ENCODE measurements around the gene CHRNA3. TPM values are rescaled to one million over a fixed set of nuclear protein-coding genes. Genes with fewer than 3 reads are reported as not detected.

CHRNA3 gene
- polyA plus RNA-seq, 1 of the 3 experiments (the other 2 are of a cell fraction), result 2.3 TPM

DNA sequence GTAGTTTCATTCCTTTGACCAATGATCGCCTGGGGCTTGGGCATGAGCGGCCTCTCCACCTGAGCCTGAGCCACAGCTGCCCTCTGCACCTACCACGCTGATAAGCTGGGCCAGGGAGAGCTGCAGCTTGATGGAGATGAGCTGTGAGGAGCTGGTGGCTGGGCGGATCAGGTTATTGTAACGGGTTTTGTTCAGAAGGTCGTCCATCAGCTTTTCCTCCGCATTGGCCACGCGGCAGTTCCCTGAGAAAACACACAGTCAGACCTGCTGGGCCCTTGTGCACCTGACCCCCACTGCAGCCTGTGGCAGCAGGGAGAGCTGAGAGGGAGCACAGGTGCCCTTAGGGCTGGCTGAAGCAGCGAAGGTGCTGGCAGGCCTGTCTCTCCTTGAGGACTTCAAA lies 14.6 kb upstream of the CHRNA3 start:
- peaks cover 0 to 32% of the 10 kb centered on the region in 2 experiments; a peak in 1 of 4 replicates for H3K4me1 ChIP-seq (ENCODE audit: control insufficient read depth in 1 of 2, insufficient read depth in 2 of 2, low read depth in 1 of 2, low read length in 1 of 2)
- no peak overlapping the region for H3K4me2 ChIP-seq
- H3K9me2 ChIP-seq, result no peaks in the 10 kb centered on the region
- peaks cover 4% of the 10 kb centered on the region for H3K27me3 ChIP-seq (ENCODE audit: insufficient read depth)
- DNase-seq, result no peak
- no peak overlapping the region for H3K4me3 ChIP-seq (ENCODE audit: low read depth in 2 of 2, low read length in 1 of 2)
- no peak overlapping the region for H2AFZ ChIP-seq (ENCODE audit: low read depth)
- no peak overlapping the region for H3K9ac ChIP-seq
- H3K79me2 ChIP-seq (ENCODE audit: insufficient read depth), result no peaks in the 10 kb centered on the region
- 66% methylated on average over 4 of the region's 10 CpGs for WGBS (ENCODE audit: low lambda C conversion rate)
- POLR2A ChIA-PET, result interaction anchor here (0.6 to 8.9 kb wide), 3 partner anchors 9 to 37 kb away, joined by 3 to 191 read pairs (median 6); no protein-coding TSS in a partner anchor
- no peak for TF ChIP-seq JUND (IDR thresholded peaks at IDR 0.05)
- TF ChIP-seq, protein P1, sequence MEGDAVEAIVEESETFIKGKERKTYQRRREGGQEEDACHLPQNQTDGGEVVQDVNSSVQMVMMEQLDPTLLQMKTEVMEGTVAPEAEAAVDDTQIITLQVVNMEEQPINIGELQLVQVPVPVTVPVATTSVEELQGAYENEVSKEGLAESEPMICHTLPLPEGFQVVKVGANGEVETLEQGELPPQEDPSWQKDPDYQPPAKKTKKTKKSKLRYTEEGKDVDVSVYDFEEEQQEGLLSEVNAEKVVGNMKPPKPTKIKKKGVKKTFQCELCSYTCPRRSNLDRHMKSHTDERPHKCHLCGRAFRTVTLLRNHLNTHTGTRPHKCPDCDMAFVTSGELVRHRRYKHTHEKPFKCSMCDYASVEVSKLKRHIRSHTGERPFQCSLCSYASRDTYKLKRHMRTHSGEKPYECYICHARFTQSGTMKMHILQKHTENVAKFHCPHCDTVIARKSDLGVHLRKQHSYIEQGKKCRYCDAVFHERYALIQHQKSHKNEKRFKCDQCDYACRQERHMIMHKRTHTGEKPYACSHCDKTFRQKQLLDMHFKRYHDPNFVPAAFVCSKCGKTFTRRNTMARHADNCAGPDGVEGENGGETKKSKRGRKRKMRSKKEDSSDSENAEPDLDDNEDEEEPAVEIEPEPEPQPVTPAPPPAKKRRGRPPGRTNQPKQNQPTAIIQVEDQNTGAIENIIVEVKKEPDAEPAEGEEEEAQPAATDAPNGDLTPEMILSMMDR (IDR thresholded peaks at IDR 0.05), result no peak
- TF ChIP-seq, protein P2, sequence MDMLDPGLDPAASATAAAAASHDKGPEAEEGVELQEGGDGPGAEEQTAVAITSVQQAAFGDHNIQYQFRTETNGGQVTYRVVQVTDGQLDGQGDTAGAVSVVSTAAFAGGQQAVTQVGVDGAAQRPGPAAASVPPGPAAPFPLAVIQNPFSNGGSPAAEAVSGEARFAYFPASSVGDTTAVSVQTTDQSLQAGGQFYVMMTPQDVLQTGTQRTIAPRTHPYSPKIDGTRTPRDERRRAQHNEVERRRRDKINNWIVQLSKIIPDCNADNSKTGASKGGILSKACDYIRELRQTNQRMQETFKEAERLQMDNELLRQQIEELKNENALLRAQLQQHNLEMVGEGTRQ (IDR thresholded peaks at IDR 0.05; ENCODE audit: borderline replicate concordance, low read depth, low read length), result no peak
- peaks cover 0 to 2% of the 10 kb centered on the region in 2 experiments for H3K36me3 ChIP-seq (replicated peaks in 1 of 2; ENCODE audit: control insufficient read depth in 1 of 2, insufficient read depth in 2 of 2, low read length in 1 of 2)
- no peaks in the 10 kb centered on the region for H3F3A ChIP-seq (replicated peaks; ENCODE audit: insufficient read depth)
- no peaks in the 10 kb centered on the region for H4K20me1 ChIP-seq (ENCODE audit: insufficient read depth)
- CTCF ChIA-PET, result interaction anchor here (0.7 to 8.5 kb wide), 5 partner anchors 8 to 177 kb away, joined by 3 to 157 read pairs (median 3); partner anchors contain the start of gene CHRNA3
- H3K27ac ChIP-seq (ENCODE audit: low read depth in 2 of 2, low read length in 1 of 2), result no peak overlapping the region
- 0 out of 2 replicates have a peak, but pooled peaks cover 5% of the 10 kb centered on the region for H3K9me3 ChIP-seq

DNA sequence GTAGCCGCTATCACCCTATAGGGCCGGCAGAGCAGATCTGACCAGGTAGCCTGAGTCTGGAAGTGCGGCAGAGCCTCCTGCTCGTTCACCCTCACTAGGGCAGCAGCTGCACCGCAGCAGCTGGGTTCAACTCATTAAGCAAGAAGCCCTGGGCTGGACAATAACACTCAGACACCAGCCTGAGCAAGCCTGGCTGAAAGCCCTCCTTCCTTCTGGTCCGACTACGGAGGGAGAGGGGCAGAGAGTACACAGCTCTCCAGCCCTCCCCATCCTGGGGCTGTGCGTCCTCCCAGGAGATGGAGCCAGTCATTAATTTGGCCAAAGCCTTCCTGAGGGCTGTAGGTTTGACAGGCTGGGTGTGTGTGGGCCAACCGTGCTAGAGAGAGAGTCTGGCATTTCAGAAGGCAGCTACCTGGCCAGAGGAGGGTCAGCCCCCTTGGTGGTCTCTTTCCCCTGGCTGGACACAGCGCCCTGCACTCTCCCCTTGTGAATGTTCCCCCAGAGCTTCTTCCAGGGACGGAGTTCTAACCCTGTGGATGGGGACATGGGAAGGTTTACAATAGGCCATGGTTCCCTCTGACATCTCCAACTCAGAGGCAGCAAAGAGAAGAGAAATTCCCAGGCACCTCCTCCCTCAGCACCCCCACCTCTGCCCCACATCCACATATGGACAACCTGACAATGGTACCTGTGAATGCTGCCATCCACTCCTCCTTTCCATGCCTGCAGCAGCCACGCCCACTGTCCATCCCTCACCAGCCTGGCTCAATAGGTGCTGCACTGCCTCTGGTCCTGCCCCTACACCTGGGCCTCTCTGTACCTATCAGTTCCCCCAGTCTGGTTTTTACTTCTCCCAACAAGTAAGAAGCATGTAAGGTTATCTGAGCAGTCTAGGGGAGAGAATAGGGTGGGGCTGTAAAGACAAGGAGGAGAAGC lies 13.7 kb upstream of the CHRNA3 start:
- H3K4me1 ChIP-seq (ENCODE audit: control insufficient read depth in 1 of 2, insufficient read depth in 2 of 2, low read depth in 1 of 2, low read length in 1 of 2), result peaks cover 0 to 25% of the 10 kb centered on the region in 2 experiments; a peak in 1 of 4 replicates
- WGBS (ENCODE audit: low lambda C conversion rate), result 63% methylated on average over 7 of the region's 12 CpGs
- H3K9me2 ChIP-seq, result no peaks in the 10 kb centered on the region
- H3K27ac ChIP-seq (ENCODE audit: low read depth in 2 of 2, low read length in 1 of 2), result no peak overlapping the region
- no peak overlapping the region for H3K9ac ChIP-seq
- no peaks in the 10 kb centered on the region for H4K20me1 ChIP-seq (ENCODE audit: insufficient read depth)
- no peak overlapping the region; a peak in 1 of 4 replicates for H3K4me3 ChIP-seq (ENCODE audit: low read depth in 2 of 2, low read length in 1 of 2)
- H3K79me2 ChIP-seq (ENCODE audit: insufficient read depth), result no peaks in the 10 kb centered on the region
- peaks cover 4% of the 10 kb centered on the region for H3K27me3 ChIP-seq (ENCODE audit: insufficient read depth)
- no peaks in the 10 kb centered on the region for H3F3A ChIP-seq (replicated peaks; ENCODE audit: insufficient read depth)
- no peak overlapping the region for H3K4me2 ChIP-seq
- peaks cover 0 to 2% of the 10 kb centered on the region in 2 experiments for H3K36me3 ChIP-seq (replicated peaks in 1 of 2; ENCODE audit: control insufficient read depth in 1 of 2, insufficient read depth in 2 of 2, low read length in 1 of 2)
- no peak for DNase-seq
- POLR2A ChIA-PET, result interaction anchor here (2.2 to 8.9 kb wide), 2 partner anchors 8 to 38 kb away, joined by 6 to 191 read pairs; no protein-coding TSS in a partner anchor
- 0 out of 2 replicates have a peak, but pooled peaks cover 5% of the 10 kb centered on the region for H3K9me3 ChIP-seq
- CTCF ChIA-PET, result interaction anchor here (0.6 to 8.5 kb wide), 4 partner anchors 15 to 117 kb away, joined by 3 to 157 read pairs (median 31); partner anchors contain the start of gene CHRNA3
- no peak overlapping the region for H2AFZ ChIP-seq (ENCODE audit: low read depth)
- TF ChIP-seq POLR2AphosphoS5 (IDR thresholded peaks at IDR 0.05; ENCODE audit: low read depth, low read length), result no peak
- TF ChIP-seq RXRA (IDR thresholded peaks at IDR 0.05; ENCODE audit: borderline replicate concordance, low read depth), result no peak
- TF ChIP-seq, protein P1 (IDR thresholded peaks at IDR 0.05), result no peak
- no peak for TF ChIP-seq MXI1 (IDR thresholded peaks at IDR 0.05; ENCODE audit: low read depth, low read length)
- TF ChIP-seq GABPA (IDR thresholded peaks at IDR 0.05; ENCODE audit: low read depth), result no peak
- no peak for TF ChIP-seq GATA2 (CRISPR knock-in tag; IDR thresholded peaks at IDR 0.05)
- no peak for TF ChIP-seq FOSL2 (IDR thresholded peaks at IDR 0.05; ENCODE audit: borderline replicate concordance, low read depth)
- no peak for TF ChIP-seq RAD21 (IDR thresholded peaks at IDR 0.05; ENCODE audit: low read length)
- TF ChIP-seq CHD2 (IDR thresholded peaks at IDR 0.05; ENCODE audit: low read length, partially characterized antibody), result no peak
- TF ChIP-seq JUND (IDR thresholded peaks at IDR 0.05), result no peak
- no peak for TF ChIP-seq SMC3 (IDR thresholded peaks at IDR 0.05; ENCODE audit: low read depth, low read length)
- TF ChIP-seq FOXM1 (IDR thresholded peaks at IDR 0.05; ENCODE audit: low read depth), result no peak
- no peak for TF ChIP-seq NFIC (IDR thresholded peaks at IDR 0.05; ENCODE audit: borderline replicate concordance)
- TF ChIP-seq, protein P3, sequence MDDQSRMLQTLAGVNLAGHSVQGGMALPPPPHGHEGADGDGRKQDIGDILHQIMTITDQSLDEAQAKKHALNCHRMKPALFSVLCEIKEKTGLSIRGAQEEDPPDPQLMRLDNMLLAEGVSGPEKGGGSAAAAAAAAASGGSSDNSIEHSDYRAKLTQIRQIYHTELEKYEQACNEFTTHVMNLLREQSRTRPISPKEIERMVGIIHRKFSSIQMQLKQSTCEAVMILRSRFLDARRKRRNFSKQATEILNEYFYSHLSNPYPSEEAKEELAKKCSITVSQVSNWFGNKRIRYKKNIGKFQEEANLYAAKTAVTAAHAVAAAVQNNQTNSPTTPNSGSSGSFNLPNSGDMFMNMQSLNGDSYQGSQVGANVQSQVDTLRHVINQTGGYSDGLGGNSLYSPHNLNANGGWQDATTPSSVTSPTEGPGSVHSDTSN (IDR thresholded peaks at IDR 0.05), result no peak
